Measurements from ENCODE around the gene EXOC6B.
"Not testable (repeated sequence)": the region's sequence is repeated elsewhere in the genome, so short reads cannot be mapped to it uniquely, and the experiment has no call there.

The EXOC6B gene

GRCh38 chr2:72533765-72534164 is 292.1 kb downstream of the EXOC6B start:
- FAIRE-seq = no peak

- FAIRE-seq = no peak
These were observed 298.4 kb downstream of the EXOC6B start for GRCh38 chr2:72527424-72527823.

- FAIRE-seq = no peak
These were observed 299.2 kb downstream of the EXOC6B start for GRCh38 chr2:72526623-72527022.

GRCh38 chr2:72524071-72524470 is 301.8 kb downstream of the EXOC6B start:
- FAIRE-seq = no peak

- FAIRE-seq = no peak
These were observed 310.1 kb downstream of the EXOC6B start for GRCh38 chr2:72515696-72516095.

GRCh38 chr2:72513011-72513410 is 312.8 kb downstream of the EXOC6B start:
- FAIRE-seq = no peak

GRCh38 chr2:72512376-72512775 is 313.5 kb downstream of the EXOC6B start:
- FAIRE-seq = no peak

GRCh38 chr2:72511906-72512305 is 313.9 kb downstream of the EXOC6B start:
- FAIRE-seq = no peak

- no peak for FAIRE-seq
These were observed 328.1 kb downstream of the EXOC6B start for GRCh38 chr2:72497763-72498162.

GRCh38 chr2:72496479-72496878 is 329.4 kb downstream of the EXOC6B start:
- no peak for FAIRE-seq

GRCh38 chr2:72494392-72494791 is 331.4 kb downstream of the EXOC6B start:
- FAIRE-seq = no peak

GRCh38 chr2:72484622-72485021 is 341.2 kb downstream of the EXOC6B start:
- FAIRE-seq = not testable (repeated sequence)

GRCh38 chr2:72483346-72483745 is 342.5 kb downstream of the EXOC6B start:
- FAIRE-seq = no peak

- no peak for FAIRE-seq
These were observed 350.6 kb downstream of the EXOC6B start for GRCh38 chr2:72475246-72475645.

GRCh38 chr2:72457801-72458516 is 367.9 kb downstream of the EXOC6B start:
- no peak for FAIRE-seq

- FAIRE-seq = no peak
These were observed 371.6 kb downstream of the EXOC6B start for GRCh38 chr2:72454189-72454588.

- FAIRE-seq = no peak
These were observed 383.6 kb downstream of the EXOC6B start for GRCh38 chr2:72442270-72442669.

- no peak for FAIRE-seq
These were observed 385.9 kb downstream of the EXOC6B start for GRCh38 chr2:72439892-72440291.

GRCh38 chr2:72438364-72438763 is 387.5 kb downstream of the EXOC6B start:
- FAIRE-seq = no peak

GRCh38 chr2:72431737-72432136 is 394.1 kb downstream of the EXOC6B start:
- FAIRE-seq = no peak

GRCh38 chr2:72427022-72427861 is 398.6 kb downstream of the EXOC6B start:
- FAIRE-seq = no peak

GRCh38 chr2:72425996-72426395 is 399.8 kb downstream of the EXOC6B start:
- FAIRE-seq = no peak

- FAIRE-seq = no peak
These were observed 402.1 kb downstream of the EXOC6B start for GRCh38 chr2:72423756-72424155.

- FAIRE-seq = not testable (repeated sequence)
These were observed 404.0 kb downstream of the EXOC6B start for GRCh38 chr2:72421771-72422379.

Measured in islet of Langerhans (tissue), 1 donor.